ENCODE measurements around the gene AMPD1. TPM values are rescaled to one million over a fixed set of nuclear protein-coding genes. Genes with fewer than 3 reads are reported as not detected.

AMPD1 gene
- total RNA-seq, 1 experiment from 2014 or later, result not detected

GRCh38 chr1:114700036-114700600, 4.8 kb upstream of the AMPD1 start:
- Mint-ChIP-seq H3K4me3 (ENCODE audit: low read depth, unreplicated experiment) (no peak overlapping the region), H3K4me1 (ENCODE audit: low read depth, unreplicated experiment) (no peaks in the 10 kb centered on the region), H3K9me3 (ENCODE audit: low read depth, unreplicated experiment) (no peaks in the 10 kb centered on the region), H3K27me3 (ENCODE audit: unreplicated experiment) (no peaks in the 10 kb centered on the region), H3K27ac (ENCODE audit: unreplicated experiment) (no peak overlapping the region), H3K36me3 (ENCODE audit: insufficient read depth, unreplicated experiment) (no peaks in the 10 kb centered on the region)
- BruUV-seq (replicated peaks), result no TSS peak
- intact Hi-C loops (cut with micrococcal nuclease; ENCODE audit: unreplicated experiment), result no loop called here
- CTCF ChIA-PET, result no interaction called here
- DNase-seq, result no peak
- no peak for TF ChIP-seq CTCF (IDR thresholded peaks at IDR 0.05; ENCODE audit: unreplicated experiment)

GRCh38 chr1:114696810-114697209, 1.5 kb upstream of the AMPD1 start:
- DNase-seq, result no peak
- CTCF ChIA-PET, result no interaction called here
- no peaks in the 10 kb centered on the region for H3K36me3 Mint-ChIP-seq (ENCODE audit: insufficient read depth, unreplicated experiment)

GRCh38 chr1:114694540-114695310, 621 bp downstream of the AMPD1 start:
- H3K36me3 Mint-ChIP-seq (ENCODE audit: insufficient read depth, unreplicated experiment), result no peaks in the 10 kb centered on the region
- intact Hi-C loops (cut with micrococcal nuclease; ENCODE audit: unreplicated experiment), result no loop called here
- no peaks in the 10 kb centered on the region for H3K9me3 Mint-ChIP-seq (ENCODE audit: low read depth, unreplicated experiment)
- TF ChIP-seq CTCF (IDR thresholded peaks at IDR 0.05; ENCODE audit: unreplicated experiment), result no peak
- H3K4me1 Mint-ChIP-seq (ENCODE audit: low read depth, unreplicated experiment), result no peaks in the 10 kb centered on the region
- no peak overlapping the region for H3K4me3 Mint-ChIP-seq (ENCODE audit: low read depth, unreplicated experiment)
- BruUV-seq (replicated peaks), result no TSS peak
- H3K27me3 Mint-ChIP-seq (ENCODE audit: unreplicated experiment), result peaks cover 14% of the 10 kb centered on the region
- CTCF ChIA-PET, result interaction anchor here (0.6 kb wide), 1 partner anchor 25 kb away, joined by 10 read pairs; the partner anchor contains the start of gene DENND2C
- no peak overlapping the region for H3K27ac Mint-ChIP-seq (ENCODE audit: unreplicated experiment)
- DNase-seq, result no peak

More at GRCh38 chr1:114696810-114697209, 1.5 kb upstream of the AMPD1 start:
- Mint-ChIP-seq H3K4me3 (ENCODE audit: low read depth, unreplicated experiment) (no peak overlapping the region), H3K27ac (ENCODE audit: unreplicated experiment) (no peak overlapping the region), H3K4me1 (ENCODE audit: low read depth, unreplicated experiment) (no peaks in the 10 kb centered on the region), H3K9me3 (ENCODE audit: low read depth, unreplicated experiment) (no peaks in the 10 kb centered on the region), H3K27me3 (ENCODE audit: unreplicated experiment) (no peaks in the 10 kb centered on the region)
- no TSS peak for BruUV-seq (replicated peaks)
- no peak for TF ChIP-seq CTCF (IDR thresholded peaks at IDR 0.05; ENCODE audit: unreplicated experiment)
- intact Hi-C loops (cut with micrococcal nuclease; ENCODE audit: unreplicated experiment), result no loop called here

- Mint-ChIP-seq H3K27me3 (ENCODE audit: unreplicated experiment) (peaks cover 30% of the 10 kb centered on the region), H3K9me3 (ENCODE audit: low read depth, unreplicated experiment) (no peaks in the 10 kb centered on the region), H3K27ac (ENCODE audit: unreplicated experiment) (no peak overlapping the region), H3K36me3 (ENCODE audit: insufficient read depth, unreplicated experiment) (no peaks in the 10 kb centered on the region), H3K4me1 (ENCODE audit: low read depth, unreplicated experiment) (no peaks in the 10 kb centered on the region), H3K4me3 (ENCODE audit: low read depth, unreplicated experiment) (no peak overlapping the region)
- TF ChIP-seq CTCF (IDR thresholded peaks at IDR 0.05; ENCODE audit: unreplicated experiment), result no peak
- no TSS peak for BruUV-seq (replicated peaks)
- CTCF ChIA-PET, result no interaction called here
- intact Hi-C loops (cut with micrococcal nuclease; ENCODE audit: unreplicated experiment), result no loop called here
- no peak for DNase-seq
These were observed 2.4 kb downstream of the AMPD1 start for GRCh38 chr1:114692947-114693346.
